NCI-H1694 treated with DMSO at 0.1 percent for 48 hours (cell line): Measurements from ENCODE around the gene TBC1D8.
"Not testable (repeated sequence)": the region's sequence is repeated elsewhere in the genome, so short reads cannot be mapped to it uniquely, and the experiment has no call there.

Experiments used
- DNase-seq: peaks from one replicate; lab custom pipeline; 2025; lab: John Stamatoyannopoulos, UW

TBC1D8 gene

GRCh38 chr2:101064125-101064502 lies 87.1 kb downstream of the TBC1D8 start:
- DNase-seq: no peak

- no peak for DNase-seq
Measured at GRCh38 chr2:101063352-101064124, 87.6 kb downstream of the TBC1D8 start.

GRCh38 chr2:101058386-101058785 lies 92.8 kb downstream of the TBC1D8 start:
- DNase-seq: no peak

- DNase-seq: no peak
Measured at GRCh38 chr2:101057051-101057933, 93.9 kb downstream of the TBC1D8 start.

GRCh38 chr2:101053117-101053516 lies 98.1 kb downstream of the TBC1D8 start:
- DNase-seq: no peak

- no peak for DNase-seq
Measured at GRCh38 chr2:101052147-101052546, 99.0 kb downstream of the TBC1D8 start.

- not testable (repeated sequence) for DNase-seq
Measured at GRCh38 chr2:101050886-101051285, 100.3 kb downstream of the TBC1D8 start.

- no peak for DNase-seq
Measured at GRCh38 chr2:101048756-101049155, 102.4 kb downstream of the TBC1D8 start.

GRCh38 chr2:101047774-101048173 lies 103.4 kb downstream of the TBC1D8 start:
- DNase-seq: no peak

- no peak for DNase-seq
Measured at GRCh38 chr2:101047075-101047766, 104.0 kb downstream of the TBC1D8 start.

DNA sequence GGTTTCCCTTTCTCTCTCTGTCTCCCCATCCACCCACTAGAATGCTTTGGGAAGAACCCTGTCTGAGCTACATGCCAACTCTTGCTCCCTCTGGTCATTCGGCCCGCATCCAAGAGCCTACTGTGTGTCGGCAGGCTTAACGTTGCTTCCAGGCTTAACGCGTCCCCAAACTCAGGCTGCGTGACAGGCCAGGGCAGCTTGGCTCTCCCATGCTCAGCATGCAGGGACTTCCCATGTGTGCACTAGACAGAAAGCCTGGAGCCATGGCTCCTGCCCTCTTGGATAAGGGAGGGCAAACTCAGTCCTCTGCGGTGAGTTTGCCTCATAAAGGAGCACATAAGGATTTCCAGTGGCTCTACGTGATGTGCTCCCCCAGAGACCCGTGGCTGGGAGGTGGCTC lies 105.9 kb downstream of the TBC1D8 start:
- no peak for DNase-seq

- DNase-seq: no peak
Measured at GRCh38 chr2:101041413-101041812, 109.8 kb downstream of the TBC1D8 start.

DNA sequence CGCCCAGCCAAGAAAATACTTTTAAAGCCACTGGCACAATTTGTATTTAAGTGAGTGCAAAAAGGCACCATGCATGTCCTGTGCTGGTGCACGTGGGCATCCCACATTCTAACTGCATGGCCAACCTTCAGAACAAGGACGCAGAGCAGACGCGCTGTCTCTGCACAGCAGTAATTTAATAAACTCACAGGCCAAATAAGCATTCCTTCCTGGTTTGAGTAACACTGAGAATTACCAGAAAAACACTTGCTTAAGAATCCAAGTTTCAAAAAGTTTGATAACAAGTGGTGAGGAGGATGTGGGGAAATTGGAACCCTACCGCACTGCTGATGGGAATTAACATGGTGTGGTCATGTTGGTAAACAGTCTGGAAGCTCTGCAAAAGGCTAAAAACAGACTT lies 110.4 kb downstream of the TBC1D8 start:
- DNase-seq: no peak

DNA sequence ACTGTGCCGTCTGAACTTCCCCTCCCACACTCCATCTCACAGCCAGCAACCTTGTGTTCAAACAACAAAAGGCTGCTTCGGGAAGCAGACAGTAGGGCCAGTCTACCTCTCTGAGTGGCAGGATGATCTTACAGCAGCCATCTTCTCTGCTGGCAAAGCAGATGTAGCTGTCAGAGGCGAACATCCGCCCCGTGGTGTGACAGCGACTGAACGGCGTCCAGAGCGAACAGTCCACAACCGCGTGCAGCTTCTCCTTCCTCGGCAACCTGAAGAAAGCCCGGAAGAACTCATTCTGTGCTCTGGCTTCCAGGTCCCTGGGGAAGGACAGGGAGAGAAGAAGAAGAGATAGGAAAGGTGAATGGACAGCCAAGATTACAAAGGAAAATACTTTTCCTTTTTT lies 111.1 kb downstream of the TBC1D8 start:
- no peak for DNase-seq

DNA sequence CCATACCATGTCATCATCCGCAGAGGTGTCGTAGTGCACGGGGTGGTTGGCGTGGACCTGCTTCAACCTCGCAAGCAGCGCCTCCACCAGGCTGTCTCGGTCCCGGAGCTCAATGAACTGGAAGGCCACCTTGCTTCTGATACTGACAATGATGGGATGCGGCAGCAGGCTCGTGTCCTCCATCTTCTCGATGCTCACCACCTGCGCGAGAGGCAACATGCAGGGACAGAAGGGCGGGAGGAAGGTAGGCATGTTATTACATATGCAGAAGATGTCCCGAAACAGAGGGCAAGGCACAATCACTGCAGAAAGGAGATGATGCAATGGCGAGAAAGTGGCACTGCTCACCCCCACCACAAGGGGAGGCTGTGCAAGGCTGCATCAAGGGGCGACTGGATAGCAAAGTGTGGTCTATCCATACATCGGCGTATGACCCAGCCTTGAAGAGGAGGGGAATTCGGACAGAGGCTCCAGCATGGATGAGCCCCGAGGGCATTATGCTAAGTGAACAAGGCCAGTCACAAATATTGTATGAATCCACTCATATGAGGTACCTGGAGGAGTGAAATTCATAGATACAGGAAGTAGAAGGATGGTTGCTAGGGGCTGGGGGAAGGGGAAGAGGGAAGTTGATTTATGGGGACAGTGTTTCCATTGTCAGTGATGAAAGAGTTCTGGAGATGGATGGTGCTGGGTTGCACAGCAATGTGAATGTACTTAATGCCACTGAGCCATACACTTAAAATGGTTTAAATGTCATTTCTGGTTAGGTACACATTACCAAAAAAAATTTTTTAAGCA lies 112.5 kb downstream of the TBC1D8 start:
- no peak for DNase-seq

DNA sequence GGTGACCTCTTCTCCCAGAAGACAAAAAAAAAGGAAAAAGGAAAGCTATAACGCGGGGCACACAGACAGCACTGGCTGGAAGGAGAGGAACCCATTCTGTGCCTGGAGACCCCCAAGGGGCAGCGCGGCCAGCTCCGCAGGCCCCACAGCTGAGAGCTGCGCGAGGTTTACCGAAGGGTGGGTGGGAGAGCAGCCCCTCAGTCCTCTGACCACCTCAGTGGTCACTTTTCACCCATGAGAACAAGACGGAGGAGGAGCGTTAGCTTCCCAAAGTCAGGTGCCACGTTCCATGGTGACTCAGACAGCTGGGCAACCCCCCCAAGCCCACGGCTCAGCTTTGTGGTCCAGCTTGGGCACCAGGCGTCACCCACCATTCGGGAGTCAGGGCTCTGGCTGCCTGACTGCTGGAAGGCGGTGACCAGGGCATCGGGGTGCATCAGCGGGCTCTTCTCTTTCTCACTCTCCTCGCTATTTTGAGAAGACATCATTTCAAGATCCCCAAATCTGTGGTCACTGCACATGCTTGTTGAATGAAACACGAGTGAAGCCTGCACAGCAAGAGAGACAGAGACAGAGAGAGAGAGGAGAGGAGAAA lies 113.9 kb downstream of the TBC1D8 start:
- DNase-seq: no peak

DNA sequence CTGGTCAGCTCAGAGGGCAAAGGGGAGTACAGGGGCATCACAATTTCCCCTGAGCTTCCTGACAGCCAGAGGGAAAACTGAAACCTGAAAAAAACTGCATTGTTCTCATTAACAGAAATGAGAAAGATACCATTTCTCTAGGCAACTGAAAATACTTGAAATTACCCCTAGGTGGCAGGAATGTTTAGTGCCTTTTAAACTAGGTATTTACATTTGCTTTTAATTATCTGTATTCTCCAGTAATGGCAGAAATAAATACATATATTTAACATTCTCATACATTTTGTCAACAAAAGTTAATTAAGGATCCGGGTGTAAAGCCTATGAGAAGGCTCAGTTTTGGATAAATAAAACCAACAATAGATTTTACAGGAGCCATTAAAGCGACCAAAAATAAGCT lies 114.6 kb downstream of the TBC1D8 start:
- peak; percentile 26 for DNase-seq

GRCh38 chr2:101032084-101032776 lies 119.0 kb downstream of the TBC1D8 start:
- no peak for DNase-seq

- DNase-seq: no peak
Measured at GRCh38 chr2:101030866-101031554, 120.2 kb downstream of the TBC1D8 start.

GRCh38 chr2:101027852-101028251 lies 123.3 kb downstream of the TBC1D8 start:
- DNase-seq: no peak
